Measurements from ENCODE around the gene KARS1.

- no peak for TF ChIP-seq CTCF (IDR thresholded peaks at IDR 0.05)
- TF ChIP-seq POLR2A (IDR thresholded peaks at IDR 0.05): no peak
- TF ChIP-seq POLR2AphosphoS5 (IDR thresholded peaks at IDR 0.05; ENCODE audit: insufficient read depth in 1 of 2, low read depth in 1 of 2): no peak
These were observed 26.9 kb downstream of the KARS1 start for GRCh38 chr16:75620326-75621169.
